Ishikawa (cell line): ENCODE results near the gene PPM1L.

ENCODE experiments used
- CEBPB ChIP-seq: IDR thresholded peaks from 2 replicates; pipeline ENCODE4 v1.6.1; 2012
- EP300 ChIP-seq: IDR thresholded peaks from 2 replicates; pipeline ENCODE4 v1.6.1; 2012; ENCODE audit warnings: borderline replicate concordance
- FOXM1 ChIP-seq: IDR thresholded peaks from 2 replicates; pipeline ENCODE4 v1.6.1; 2012; ENCODE audit warnings: low read depth, borderline replicate concordance
- MAX ChIP-seq: IDR thresholded peaks from 2 replicates; pipeline ENCODE4 v1.6.1; 2012
- NFIC ChIP-seq: IDR thresholded peaks from 2 replicates; pipeline ENCODE4 v1.6.1; 2012
- RAD21 ChIP-seq: IDR thresholded peaks from 2 replicates; pipeline ENCODE4 v1.6.1; 2012; ENCODE audit warnings: low read depth
- REST ChIP-seq: IDR thresholded peaks from 2 replicates; pipeline ENCODE4 v1.6.1; 2012; ENCODE audit warnings: low read depth, mild to moderate bottlenecking
- TAF1 ChIP-seq: IDR thresholded peaks from 2 replicates; pipeline ENCODE4 v1.6.1; 2012; ENCODE audit warnings: low read depth, mild to moderate bottlenecking
- TEAD4 ChIP-seq: IDR thresholded peaks from 2 replicates; pipeline ENCODE4 v1.6.1; 2012
- YY1 ChIP-seq: IDR thresholded peaks from 2 replicates; pipeline ENCODE4 v1.6.1; 2012; ENCODE audit warnings: low read depth

GRCh38 chr3:160796813-160797164 lies 40.8 kb downstream of the PPM1L start:
- no peak for TF ChIP-seq NFIC
- no peak for TF ChIP-seq CEBPB
- TF ChIP-seq EP300, result no peak
- TF ChIP-seq FOXM1, result no peak
- no peak for TF ChIP-seq MAX
- no peak for TF ChIP-seq REST
- TF ChIP-seq RAD21, result no peak
- no peak for TF ChIP-seq TEAD4
- TF ChIP-seq TAF1, result no peak
- TF ChIP-seq YY1, result no peak
